Ovary (tissue), 10 donors: Measurements from ENCODE around the gene CLEC18A. TPM values are rescaled to one million over a fixed set of nuclear protein-coding genes. Genes with fewer than 3 reads are reported as not detected.
"Not testable (repeated sequence)": the region's sequence is repeated elsewhere in the genome, so short reads cannot be mapped to it uniquely, and the experiment has no call there.

Experiments used
- DNase-seq, 5 donors: peaks; one replicate each; pipeline ENCODE4 v3.0.0-alpha.2; 2019 to 2020
- H3K27ac ChIP-seq, 2 donors: fragments of 200-600 bp; one replicate each; pipeline versions ENCODE4 v1.5.1 to v1.8.0; 2019 to 2022
- H3K27me3 ChIP-seq: fragments of 200-600 bp; one replicate; pipeline ENCODE4 v1.8.0; 2022
- H3K36me3 ChIP-seq: fragments of 200-600 bp; sonication (generic); one replicate; pipeline ENCODE4 v1.5.1; 2019
- H3K4me1 ChIP-seq: one replicate; pipeline ENCODE4 v1.8.1; 2013; ENCODE audit warnings: mild to moderate bottlenecking, moderate library complexity; ENCODE audit not compliant: insufficient read depth
- H3K4me3 ChIP-seq: fragments of 200-600 bp; sonication (generic); one replicate; pipeline ENCODE4 v1.5.1; 2017
- H3K9me3 ChIP-seq, 2 donors: fragments of 200-600 bp in 1 of 2; sonication (generic) in 1 of 2; one replicate each; pipeline versions ENCODE4 v1.5.1 to v1.8.1; 2013 to 2019; ENCODE audit warnings: mild to moderate bottlenecking in 1 of 2, moderate library complexity in 1 of 2
- EP300 ChIP-seq: sonication (generic); formaldehyde crosslinking; IDR thresholded peaks from one replicate; pipeline ENCODE4 v1.6.1; 2017; ENCODE audit warnings: antibody characterized with exemption
- POLR2A ChIP-seq: fragments of 450-650 bp; IDR thresholded peaks from one replicate; pipeline ENCODE4 v1.6.1; 2017; ENCODE audit warnings: antibody characterized with exemption, mild to moderate bottlenecking, moderate library complexity
- WGBS, 3 donors: extraction: QIAGEN DNeasy Blood & Tissue Kit in 1 of 3; methylation state at CpG; one replicate each; pipeline versions ENCODE4 v1.1.5 to v1.1.7; 2013 to 2017; 5-methylcytosine and 5-hydroxymethylcytosine counted together
- intact Hi-C, 4 donors: fragments of 100-400 bp; cut with DNase I; formaldehyde crosslinking; loops; one replicate each; pipeline versions ENCODE4 v1.11.0 to v1.15.1; 2022 to 2023
- long read RNA-seq, 3 donors: library from polyadenylated mRNA in 2 of 3; unstranded in 2 of 3; transcript quantifications; one replicate each; pipeline ENCODE4 v2.0.0 and lab custom pipeline, GENCODE V29; 2021 to 2026
- polyA plus RNA-seq, 2 donors: library from polyadenylated mRNA; stranded (reverse); fragments of 200-250 nt in 1 of 2; fragments of 350-450 nt in 1 of 2; fragmentation: Illumina TruSeq in 1 of 2; extraction: RNeasy Lipid Tissue Mini Kit (QIAGEN cat#74804) in 1 of 2; gene quantifications; one replicate each; pipeline ENCODE4 v1.2.3, GENCODE V29; 2013 to 2014
- total RNA-seq, 7 donors: library from RNA; depleted of rRNA in 2 of 7; stranded (reverse); fragments of >200 nt in 2 of 7; fragmentation: NEBNext Ultra II Directional in 3 of 7; extraction: Animal tissue kit (Norgen Biotek cat#: 25700) in 3 of 7; gene quantifications; one replicate each; pipeline versions ENCODE4 v1.1.0 to v1.2.4, GENCODE V29; 2016 to 2023
- TF ChIP-seq, protein P1 (sequence below), 3 donors: fragments of 450-650 bp in 2 of 3; fragments of 200-600 bp in 1 of 3; IDR thresholded peaks; one replicate each; pipeline versions ENCODE4 v1.5.1 to v1.8.0; 2016 to 2022; ENCODE audit warnings: antibody characterized with exemption in 3 of 3, mild to moderate bottlenecking in 1 of 3
- donor health status: DM: no; HTN: no; CAD: no; lungs with moderate emphysema.
- donor health status: DM: no; HTN: no; CAD: no.
- donor health status: Bipolar disorder and iron deficiency.
- donor health status: DM: yes; HTN: yes; CAD: no.
- donor health status: DM: no; HTN: no; CAD: no.
- donor health status: DM: yes; HTN: yes; CAD: no.

The CLEC18A gene
- total RNA-seq (1 to 10 TPM in 2 of 7 donors, under 1 TPM in 4, not detected in 1; 0.12 to 1.5 (median 0.39) TPM), polyA plus RNA-seq (under 1 TPM; 0.47 to 0.64 TPM)
- long read RNA-seq, donor 1: 0 reads
- long read RNA-seq, donor 2, partial matches to known transcripts: 0 of 1 reads
- long read RNA-seq, donor 2, other reads (novel, unspliced or antisense): 0 of 1 reads
- long read RNA-seq, donor 3: 0 reads

DNA sequence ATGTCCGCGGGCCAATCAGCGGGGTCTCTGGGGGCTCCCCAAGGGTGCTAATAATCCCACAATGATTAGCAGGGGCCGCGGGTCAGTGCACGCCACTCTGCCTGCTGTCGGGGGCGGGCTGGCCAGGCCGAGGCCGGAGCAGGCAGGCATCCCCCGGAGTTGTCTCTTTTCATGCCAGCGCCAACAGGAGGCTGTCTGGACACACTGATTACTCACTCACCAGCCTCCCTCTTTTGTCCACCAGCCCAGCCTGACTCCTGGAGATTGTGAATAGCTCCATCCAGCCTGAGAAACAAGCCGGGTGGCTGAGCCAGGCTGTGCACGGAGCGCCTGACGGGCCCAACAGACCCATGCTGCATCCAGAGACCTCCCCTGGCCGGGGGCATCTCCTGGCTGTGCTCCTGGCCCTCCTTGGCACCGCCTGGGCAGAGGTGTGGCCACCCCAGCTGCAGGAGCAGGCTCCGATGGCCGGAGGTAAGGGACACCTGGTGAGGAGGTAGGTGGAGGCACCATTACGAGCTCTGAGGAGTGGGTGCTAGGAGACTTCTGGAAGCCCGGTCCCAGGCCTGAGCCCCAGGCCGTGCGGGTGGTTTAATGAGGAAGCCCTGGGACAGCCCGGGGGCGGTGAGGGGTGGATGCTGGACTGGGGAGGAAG lies at the start of gene CLEC18A:
CLEC18A (plus strand) TSS at position 318 of the 655 bp plus-strand sequence; CDS start at position 351, 33 bp downstream.
- H3K27me3 ChIP-seq, H3K27ac ChIP-seq, DNase-seq, H3K36me3 ChIP-seq, H3K9me3 ChIP-seq, intact Hi-C loops, H3K4me1 ChIP-seq, H3K4me3 ChIP-seq: not testable (repeated sequence)
- WGBS, 3 donors: 58% methylated on average over 10 of the region's 26 CpGs; no CpG with 5 or more reads in 2 of the 3 donors

DNA sequence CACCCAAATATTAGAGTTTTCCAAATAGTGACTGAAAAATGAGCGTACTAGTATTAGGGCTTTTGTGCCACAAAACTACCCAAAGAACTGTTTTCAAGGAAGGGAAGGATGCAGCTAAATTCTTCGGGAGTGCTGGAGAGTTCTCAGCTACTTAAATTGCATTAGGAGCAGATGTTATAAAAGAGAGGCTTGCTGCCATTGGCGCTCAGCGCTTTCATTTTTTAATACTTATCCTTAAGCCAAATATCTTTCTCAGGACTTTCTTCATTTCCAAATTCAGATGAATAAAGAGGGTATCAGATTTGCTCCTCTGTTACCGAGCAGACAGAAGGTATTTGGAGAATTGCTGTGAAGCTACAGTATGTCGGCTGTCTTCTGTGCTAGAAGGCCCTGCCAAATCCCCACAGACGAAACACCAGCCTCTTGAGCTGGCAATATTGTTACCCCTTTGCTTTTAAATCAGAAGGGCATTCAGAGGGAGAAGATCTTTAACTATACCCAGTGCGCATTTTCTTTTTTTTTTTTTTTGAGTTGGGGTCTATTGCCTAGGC lies 47.2 kb upstream of the CLEC18A start:
- no peaks in the 10 kb centered on the region for H3K27me3 ChIP-seq
- H3K4me3 ChIP-seq: no peak overlapping the region
- TF ChIP-seq, protein P1, sequence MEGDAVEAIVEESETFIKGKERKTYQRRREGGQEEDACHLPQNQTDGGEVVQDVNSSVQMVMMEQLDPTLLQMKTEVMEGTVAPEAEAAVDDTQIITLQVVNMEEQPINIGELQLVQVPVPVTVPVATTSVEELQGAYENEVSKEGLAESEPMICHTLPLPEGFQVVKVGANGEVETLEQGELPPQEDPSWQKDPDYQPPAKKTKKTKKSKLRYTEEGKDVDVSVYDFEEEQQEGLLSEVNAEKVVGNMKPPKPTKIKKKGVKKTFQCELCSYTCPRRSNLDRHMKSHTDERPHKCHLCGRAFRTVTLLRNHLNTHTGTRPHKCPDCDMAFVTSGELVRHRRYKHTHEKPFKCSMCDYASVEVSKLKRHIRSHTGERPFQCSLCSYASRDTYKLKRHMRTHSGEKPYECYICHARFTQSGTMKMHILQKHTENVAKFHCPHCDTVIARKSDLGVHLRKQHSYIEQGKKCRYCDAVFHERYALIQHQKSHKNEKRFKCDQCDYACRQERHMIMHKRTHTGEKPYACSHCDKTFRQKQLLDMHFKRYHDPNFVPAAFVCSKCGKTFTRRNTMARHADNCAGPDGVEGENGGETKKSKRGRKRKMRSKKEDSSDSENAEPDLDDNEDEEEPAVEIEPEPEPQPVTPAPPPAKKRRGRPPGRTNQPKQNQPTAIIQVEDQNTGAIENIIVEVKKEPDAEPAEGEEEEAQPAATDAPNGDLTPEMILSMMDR (IDR thresholded peaks at IDR 0.05): no peak
- TF ChIP-seq EP300 (no peak), POLR2A (no peak)
- 59 to 76% (median 72%) methylated on average over 8 of the region's 8 CpGs for WGBS, 3 donors
- no peaks in the 10 kb centered on the region for H3K36me3 ChIP-seq
- no peaks in the 10 kb centered on the region for H3K4me1 ChIP-seq
- no peak for DNase-seq
- H3K27ac ChIP-seq: no peak overlapping the region
- H3K9me3 ChIP-seq: no peaks in the 10 kb centered on the region
- intact Hi-C loops: no loop called here

DNA sequence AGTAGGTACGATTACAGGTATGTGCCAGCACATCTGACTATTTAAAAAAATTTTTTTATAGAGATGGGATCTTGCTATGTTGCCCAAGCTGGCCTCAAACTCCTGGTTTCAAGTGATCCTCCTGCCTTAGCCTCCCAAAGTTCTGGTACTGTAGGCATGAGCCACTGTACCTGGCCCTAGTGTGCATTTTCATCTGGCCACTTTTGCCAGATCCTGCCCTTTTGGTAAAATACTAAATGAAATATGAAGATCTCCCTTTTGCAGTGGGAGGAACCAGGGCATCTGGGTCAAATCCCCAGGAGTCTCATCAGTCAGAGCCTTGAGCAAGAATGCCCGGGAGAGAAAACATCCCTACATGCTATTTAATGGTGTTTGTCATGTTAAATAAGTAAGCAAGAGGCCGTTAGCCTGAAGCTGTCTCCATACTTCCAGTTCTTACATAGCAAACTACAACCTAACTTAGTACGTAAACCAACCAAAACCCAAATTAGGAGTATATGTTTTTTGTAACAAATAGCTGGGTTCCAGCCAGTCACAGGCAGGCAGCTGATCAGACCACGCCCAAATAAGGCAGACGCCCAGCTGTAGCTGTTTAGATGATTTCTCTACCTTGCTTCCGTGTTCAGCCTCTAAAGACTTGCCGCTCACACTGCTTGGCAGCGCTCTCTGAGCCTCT lies 46.5 kb upstream of the CLEC18A start:
- H3K27ac ChIP-seq: no peak overlapping the region

DNA sequence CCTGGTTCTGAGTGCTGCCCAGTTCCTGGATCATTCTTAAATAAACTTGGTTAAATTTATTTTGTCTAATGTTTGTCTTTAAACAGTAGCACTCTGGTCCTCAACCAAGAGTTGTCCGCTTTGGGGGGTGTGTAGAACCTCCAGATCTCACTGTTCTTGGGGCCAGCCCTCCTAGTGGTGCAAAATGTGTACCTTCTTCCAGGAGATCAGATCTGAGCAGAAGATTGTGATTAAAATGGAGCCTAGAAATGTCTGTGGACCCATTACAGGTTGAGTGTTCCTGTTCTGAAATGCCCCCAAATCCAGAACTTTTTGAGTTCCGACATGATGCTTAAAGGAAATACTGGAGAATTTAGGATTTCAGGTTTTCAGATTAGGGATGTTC lies 46.0 kb upstream of the CLEC18A start:
- Histone ChIP-seq H3K36me3 (no peaks in the 10 kb centered on the region), H3K9me3 (no peaks in the 10 kb centered on the region), H3K4me1 (no peaks in the 10 kb centered on the region), H3K27ac (no peak overlapping the region), H3K27me3 (no peaks in the 10 kb centered on the region), H3K4me3 (no peak overlapping the region)
- 71 to 73% (median 73%) methylated on average over 2 of the region's 2 CpGs for WGBS, 3 donors
- DNase-seq: no peak
- no peak for TF ChIP-seq POLR2A
- TF ChIP-seq, protein P1 (IDR thresholded peaks at IDR 0.05): no peak
- TF ChIP-seq EP300: no peak
- intact Hi-C loops: no loop called here

More for the DNA sequence above, 46.5 kb upstream of the CLEC18A start:
- WGBS, 3 donors: 80 to 88% (median 87%) methylated on average over 9 of the region's 9 CpGs
- Histone ChIP-seq H3K27me3 (no peaks in the 10 kb centered on the region), H3K4me1 (no peaks in the 10 kb centered on the region), H3K4me3 (no peak overlapping the region), H3K9me3 (no peaks in the 10 kb centered on the region), H3K36me3 (no peaks in the 10 kb centered on the region)
- TF ChIP-seq POLR2A: no peak
- TF ChIP-seq, protein P1 (IDR thresholded peaks at IDR 0.05): no peak
- DNase-seq: no peak
- intact Hi-C loops: no loop called here
